Measurements from ENCODE around the gene ADORA1.

Gene ADORA1

GRCh38 chr1:203210988-203211387 lies 83.5 kb downstream of the ADORA1 start:
- H3K36me3 ChIP-seq (ENCODE audit: control insufficient read depth, insufficient read depth, low read length) = no peaks in the 10 kb centered on the region
- H3K27me3 ChIP-seq (ENCODE audit: control insufficient read depth, insufficient read depth, low read length) = no peaks in the 10 kb centered on the region
- no peaks in the 10 kb centered on the region for H3K9me3 ChIP-seq (ENCODE audit: control insufficient read depth, insufficient read depth, low read length)
- no peak overlapping the region for H3K9ac ChIP-seq (ENCODE audit: low read depth, low read length)
- no peak overlapping the region for H3K4me3 ChIP-seq (ENCODE audit: low read depth, low read length)
- no peaks in the 10 kb centered on the region for H3K4me1 ChIP-seq (ENCODE audit: control insufficient read depth, insufficient read depth, low read length)

DNA sequence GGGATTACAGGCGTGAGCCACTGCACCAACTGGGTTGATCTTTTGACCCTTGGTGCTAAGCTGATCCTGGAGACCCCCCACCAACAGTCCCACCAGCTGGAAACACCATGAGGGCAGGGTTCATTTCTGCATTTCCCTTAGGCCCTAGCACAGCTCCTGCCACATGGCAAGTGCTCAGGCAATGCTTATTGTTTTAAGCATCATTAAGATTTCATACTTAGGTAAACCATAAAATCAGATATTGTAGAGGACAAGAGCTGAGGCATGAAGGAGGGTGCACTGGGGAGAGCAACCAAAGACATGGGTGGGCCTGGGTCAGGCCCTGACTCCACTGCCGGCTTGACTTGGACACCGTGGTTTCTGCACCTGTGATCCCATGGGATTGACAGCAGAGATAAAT lies 84.3 kb downstream of the ADORA1 start:
- peaks cover 1% of the 10 kb centered on the region for H3K27me3 ChIP-seq (ENCODE audit: control insufficient read depth, insufficient read depth, low read length)
- H3K9me3 ChIP-seq (ENCODE audit: control insufficient read depth, insufficient read depth, low read length) = no peaks in the 10 kb centered on the region
- no peaks in the 10 kb centered on the region for H3K36me3 ChIP-seq (ENCODE audit: control insufficient read depth, insufficient read depth, low read length)
- no peak overlapping the region for H3K9ac ChIP-seq (ENCODE audit: low read depth, low read length)
- no peak overlapping the region for H3K4me3 ChIP-seq (ENCODE audit: low read depth, low read length)
- peaks cover 5% of the 10 kb centered on the region for H3K4me1 ChIP-seq (ENCODE audit: control insufficient read depth, insufficient read depth, low read length)

- peaks cover 9% of the 10 kb centered on the region for H3K4me1 ChIP-seq (ENCODE audit: control insufficient read depth, insufficient read depth, low read length)
- peaks cover 4% of the 10 kb centered on the region for H3K27me3 ChIP-seq (ENCODE audit: control insufficient read depth, insufficient read depth, low read length)
- no peak overlapping the region for H3K4me3 ChIP-seq (ENCODE audit: low read depth, low read length)
- no peaks in the 10 kb centered on the region for H3K36me3 ChIP-seq (ENCODE audit: control insufficient read depth, insufficient read depth, low read length)
- H3K9me3 ChIP-seq (ENCODE audit: control insufficient read depth, insufficient read depth, low read length) = no peaks in the 10 kb centered on the region
- no peak overlapping the region for H3K9ac ChIP-seq (ENCODE audit: low read depth, low read length)
Measured at GRCh38 chr1:203213126-203213525, 85.6 kb downstream of the ADORA1 start.

- peaks cover 4% of the 10 kb centered on the region for H3K27me3 ChIP-seq (ENCODE audit: control insufficient read depth, insufficient read depth, low read length)
- no peak overlapping the region for H3K4me3 ChIP-seq (ENCODE audit: low read depth, low read length)
- H3K9me3 ChIP-seq (ENCODE audit: control insufficient read depth, insufficient read depth, low read length) = no peaks in the 10 kb centered on the region
- H3K4me1 ChIP-seq (ENCODE audit: control insufficient read depth, insufficient read depth, low read length) = peaks cover 9% of the 10 kb centered on the region
- no peak overlapping the region for H3K9ac ChIP-seq (ENCODE audit: low read depth, low read length)
- H3K36me3 ChIP-seq (ENCODE audit: control insufficient read depth, insufficient read depth, low read length) = no peaks in the 10 kb centered on the region
Measured at GRCh38 chr1:203214871-203215270, 87.3 kb downstream of the ADORA1 start.

DNA sequence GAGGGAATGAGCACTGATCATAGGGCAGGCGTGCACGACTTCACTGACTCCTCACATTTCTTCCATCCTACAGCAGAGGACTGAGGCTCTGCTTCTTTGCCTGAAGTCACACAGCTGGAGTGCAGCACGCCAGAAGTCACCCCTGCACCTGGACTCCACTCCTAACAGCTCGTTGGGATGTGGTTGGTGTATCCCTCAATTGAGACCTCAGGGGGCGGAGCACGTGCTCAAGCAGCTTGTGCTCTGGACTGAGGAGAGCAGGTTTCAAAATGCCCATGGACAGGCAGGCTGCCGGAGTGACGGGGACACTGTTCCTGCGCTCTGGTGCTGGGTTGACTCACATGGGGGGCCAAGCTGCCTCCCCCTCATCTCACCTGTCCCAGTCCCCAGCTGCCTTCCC lies 88.0 kb downstream of the ADORA1 start:
- H3K36me3 ChIP-seq (ENCODE audit: control insufficient read depth, insufficient read depth, low read length) = no peaks in the 10 kb centered on the region
- H3K4me1 ChIP-seq (ENCODE audit: control insufficient read depth, insufficient read depth, low read length) = peaks cover 9% of the 10 kb centered on the region
- peaks cover 4% of the 10 kb centered on the region for H3K27me3 ChIP-seq (ENCODE audit: control insufficient read depth, insufficient read depth, low read length)
- H3K9ac ChIP-seq (ENCODE audit: low read depth, low read length) = no peak overlapping the region
- H3K4me3 ChIP-seq (ENCODE audit: low read depth, low read length) = no peak overlapping the region
- no peaks in the 10 kb centered on the region for H3K9me3 ChIP-seq (ENCODE audit: control insufficient read depth, insufficient read depth, low read length)

- Histone ChIP-seq H3K9ac (ENCODE audit: low read depth, low read length) (no peak overlapping the region), H3K9me3 (ENCODE audit: control insufficient read depth, insufficient read depth, low read length) (no peaks in the 10 kb centered on the region), H3K36me3 (ENCODE audit: control insufficient read depth, insufficient read depth, low read length) (no peaks in the 10 kb centered on the region), H3K4me3 (ENCODE audit: low read depth, low read length) (peak overlapping the region; percentile 16), H3K27me3 (ENCODE audit: control insufficient read depth, insufficient read depth, low read length) (peaks cover 4% of the 10 kb centered on the region), H3K4me1 (ENCODE audit: control insufficient read depth, insufficient read depth, low read length) (peaks cover 9% of the 10 kb centered on the region)
Measured at GRCh38 chr1:203216274-203217138, 89.0 kb downstream of the ADORA1 start.
